A673 (cell line): ENCODE measurements around the gene FAR1. TPM values are rescaled to one million over a fixed set of nuclear protein-coding genes. Genes with fewer than 3 reads are reported as not detected.

Source experiments
- BruUV-seq: library from RNA; stranded (reverse); fragments of 400-500 nt; replicated peaks from 2 replicates; lab custom pipeline; 2021; lab: Mats Ljungman, UMichigan
- CTCF ChIA-PET: fragments of 300-600 bp; sonication (Branson Sonifier 250); formaldehyde crosslinking; loops from one replicate; lab custom pipeline; 2022; ENCODE audit warnings: antibody characterized with exemption; lab: Charles Lee
- POLR2A ChIA-PET: fragments of 300-600 bp; sonication (Branson Sonifier 250); formaldehyde crosslinking; loops from one replicate; lab custom pipeline; 2022; ENCODE audit warnings: antibody characterized with exemption; ENCODE audit not compliant: low non-redundant PET; lab: Charles Lee
- DNase-seq: peaks from one replicate; pipeline ENCODE4 v3.0.0-alpha.2; 2015; ENCODE audit warnings: low spot score
- H3K27ac ChIP-seq: fragments of 200-600 bp; sonication (generic); 2 replicates; pipeline ENCODE4 v1.5.1; 2016; ENCODE audit warnings: mixed run types, low read depth, mild to moderate bottlenecking, mixed read lengths, antibody characterized with exemption, low read length; ENCODE audit not compliant: poor library complexity, severe bottlenecking
- H3K27me3 ChIP-seq: fragments of 200-600 bp; sonication (generic); replicated peaks from 2 replicates; pipeline ENCODE4 v1.6.1; 2017; ENCODE audit warnings: mixed run types, low read depth, mild to moderate bottlenecking, mixed read lengths, antibody characterized with exemption, low read length; ENCODE audit not compliant: insufficient read depth, poor library complexity
- H3K36me3 ChIP-seq: fragments of 200-600 bp; sonication (generic); 2 replicates; pipeline ENCODE4 v1.6.1; 2016; ENCODE audit warnings: mixed run types, mild to moderate bottlenecking, mixed read lengths, antibody characterized with exemption, low read length; ENCODE audit not compliant: insufficient read depth, poor library complexity, severe bottlenecking
- H3K4me1 ChIP-seq: fragments of 200-600 bp; sonication (generic); 2 replicates; pipeline ENCODE4 v1.6.1; 2017; ENCODE audit warnings: mixed run types, mild to moderate bottlenecking, mixed read lengths, antibody characterized with exemption, low read length; ENCODE audit not compliant: insufficient read depth, poor library complexity, severe bottlenecking
- H3K4me3 ChIP-seq: fragments of 200-600 bp; sonication (generic); 2 replicates; pipeline ENCODE4 v1.5.1; 2016; ENCODE audit warnings: low read depth, mixed run types, mild to moderate bottlenecking, mixed read lengths, low read length; ENCODE audit not compliant: poor library complexity, severe bottlenecking
- H3K9me3 ChIP-seq: fragments of 200-600 bp; sonication (generic); 2 replicates; pipeline ENCODE4 v1.6.1; 2016; ENCODE audit warnings: mixed run types, low read depth, mild to moderate bottlenecking, mixed read lengths, antibody characterized with exemption, low read length; ENCODE audit not compliant: poor library complexity, severe bottlenecking
- CTCF ChIP-seq: fragments of 300-800, 200-600 bp; sonication (generic); conservative IDR thresholded peaks from 2 replicates; pipeline ENCODE4 v1.5.1; 2017; ENCODE audit warnings: low read depth, mild to moderate bottlenecking, antibody characterized with exemption, low read length, moderate library complexity, mixed read lengths
- EZH2 ChIP-seq: fragments of 200-600 bp; sonication (generic); IDR thresholded peaks from 2 replicates; pipeline ENCODE4 v1.6.1; 2017; ENCODE audit warnings: borderline replicate concordance, low read depth, mild to moderate bottlenecking, mixed read lengths, antibody characterized with exemption, low read length; ENCODE audit not compliant: poor library complexity, severe bottlenecking
- intact Hi-C: fragments of 100-400 bp; cut with micrococcal nuclease; formaldehyde crosslinking; loops from one replicate; pipeline ENCODE4 v1.10.0; 2022; ENCODE audit not compliant: unreplicated experiment
- total RNA-seq: library from RNA; stranded (reverse); gene quantifications from 2 replicates; pipeline ENCODE4 v1.2.3, GENCODE V29; 2021

FAR1 gene
- total RNA-seq, 1 experiment from 2014 or later, result 66.6 TPM

- ChIA-PET CTCF (no interaction called here), POLR2A (no interaction called here)
- TF ChIP-seq EZH2, result no peak
- no peak for TF ChIP-seq CTCF
- Histone ChIP-seq H3K4me1 (no peaks in the 10 kb centered on the region), H3K36me3 (peaks cover 27% of the 10 kb centered on the region), H3K27me3 (no peaks in the 10 kb centered on the region), H3K9me3 (no peaks in the 10 kb centered on the region), H3K4me3 (no peak overlapping the region), H3K27ac (no peak overlapping the region)
- no peak for DNase-seq
- BruUV-seq, result no TSS peak
- intact Hi-C loops, result no loop called here
These were observed 29.2 kb downstream of the FAR1 start for GRCh38 chr11:13697710-13698109.

- intact Hi-C loops, result no loop called here
- Histone ChIP-seq H3K4me1 (no peaks in the 10 kb centered on the region), H3K4me3 (no peak overlapping the region), H3K36me3 (peaks cover 30% of the 10 kb centered on the region), H3K9me3 (no peaks in the 10 kb centered on the region), H3K27me3 (no peaks in the 10 kb centered on the region), H3K27ac (no peak overlapping the region)
- ChIA-PET CTCF (no interaction called here), POLR2A (no interaction called here)
- TF ChIP-seq CTCF (no peak), EZH2 (no peak)
- DNase-seq, result no peak
- BruUV-seq, result no TSS peak
These were observed 29.7 kb downstream of the FAR1 start for GRCh38 chr11:13698132-13698531.

- H3K9me3 ChIP-seq, result no peaks in the 10 kb centered on the region
- DNase-seq, result no peak
- TF ChIP-seq CTCF, result no peak
- no peak for TF ChIP-seq EZH2
- BruUV-seq, result no TSS peak
- POLR2A ChIA-PET, result no interaction called here
- intact Hi-C loops, result no loop called here
- H3K4me1 ChIP-seq, result no peaks in the 10 kb centered on the region
- CTCF ChIA-PET, result no interaction called here
- no peak overlapping the region for H3K4me3 ChIP-seq
- H3K27me3 ChIP-seq, result no peaks in the 10 kb centered on the region
- peaks cover 30% of the 10 kb centered on the region for H3K36me3 ChIP-seq
- no peak overlapping the region for H3K27ac ChIP-seq
These were observed 30.6 kb downstream of the FAR1 start for GRCh38 chr11:13699041-13699440.
